ENCODE results near the gene CAMTA2. TPM values are rescaled to one million over a fixed set of nuclear protein-coding genes. Genes with fewer than 3 reads are reported as not detected.
A peak's percentile ranks its signal among the peaks of the same experiment; 100 is the strongest.

The CAMTA2 gene
- total and polyA plus RNA-seq, 7 donors, result 9.9 to 64.5 (median 24.6) TPM

DNA sequence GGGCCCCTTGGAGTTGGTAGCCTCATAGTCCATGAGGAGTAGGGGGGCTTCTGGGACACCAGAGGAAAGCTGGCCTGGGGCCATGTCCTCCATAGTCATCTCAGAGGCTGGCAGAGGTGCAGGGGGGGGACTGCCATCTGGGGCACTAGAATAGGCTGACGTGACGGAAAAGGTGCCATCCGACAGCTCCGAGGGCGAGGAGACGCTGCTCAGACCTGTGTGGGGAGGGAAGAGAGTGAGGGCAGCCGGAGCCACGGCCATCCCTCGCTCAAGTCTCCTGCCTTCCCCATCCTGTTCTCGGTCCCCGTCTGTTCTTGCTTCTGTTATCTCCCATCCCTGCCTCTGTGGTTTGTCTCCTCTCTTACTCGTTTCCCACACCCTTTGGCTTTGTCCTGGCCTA, 15.2 kb downstream of the CAMTA2 start:
- Histone ChIP-seq H3K9me3 (no peaks in the 10 kb centered on the region), H3K36me3 (peaks cover 26 to 58% (median 38%) of the 10 kb centered on the region in 4 donors), H3K27me3 (no peaks in the 10 kb centered on the region), H3K4me1 (peaks cover 0 to 35% (median 32%) of the 10 kb centered on the region in 4 donors), H3K27ac (peak overlapping the region; percentile 31 to 97 (median 46)), H3K4me3 (no peak overlapping the region)
- TF ChIP-seq EP300 (IDR thresholded peaks at IDR 0.05) (no peak), POLR2A (IDR thresholded peaks at IDR 0.05) (no peak), POLR2AphosphoS5 (IDR thresholded peaks at IDR 0.05) (no peak)
- TF ChIP-seq, protein P1, sequence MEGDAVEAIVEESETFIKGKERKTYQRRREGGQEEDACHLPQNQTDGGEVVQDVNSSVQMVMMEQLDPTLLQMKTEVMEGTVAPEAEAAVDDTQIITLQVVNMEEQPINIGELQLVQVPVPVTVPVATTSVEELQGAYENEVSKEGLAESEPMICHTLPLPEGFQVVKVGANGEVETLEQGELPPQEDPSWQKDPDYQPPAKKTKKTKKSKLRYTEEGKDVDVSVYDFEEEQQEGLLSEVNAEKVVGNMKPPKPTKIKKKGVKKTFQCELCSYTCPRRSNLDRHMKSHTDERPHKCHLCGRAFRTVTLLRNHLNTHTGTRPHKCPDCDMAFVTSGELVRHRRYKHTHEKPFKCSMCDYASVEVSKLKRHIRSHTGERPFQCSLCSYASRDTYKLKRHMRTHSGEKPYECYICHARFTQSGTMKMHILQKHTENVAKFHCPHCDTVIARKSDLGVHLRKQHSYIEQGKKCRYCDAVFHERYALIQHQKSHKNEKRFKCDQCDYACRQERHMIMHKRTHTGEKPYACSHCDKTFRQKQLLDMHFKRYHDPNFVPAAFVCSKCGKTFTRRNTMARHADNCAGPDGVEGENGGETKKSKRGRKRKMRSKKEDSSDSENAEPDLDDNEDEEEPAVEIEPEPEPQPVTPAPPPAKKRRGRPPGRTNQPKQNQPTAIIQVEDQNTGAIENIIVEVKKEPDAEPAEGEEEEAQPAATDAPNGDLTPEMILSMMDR (IDR thresholded peaks at IDR 0.05), result no peak
- WGBS, 2 donors, result 93 to 94% methylated on average over 12 of the region's 12 CpGs
- peak; percentile 69 for DNase-seq
- intact Hi-C loops (cut with DNase I), result no loop called here

DNA sequence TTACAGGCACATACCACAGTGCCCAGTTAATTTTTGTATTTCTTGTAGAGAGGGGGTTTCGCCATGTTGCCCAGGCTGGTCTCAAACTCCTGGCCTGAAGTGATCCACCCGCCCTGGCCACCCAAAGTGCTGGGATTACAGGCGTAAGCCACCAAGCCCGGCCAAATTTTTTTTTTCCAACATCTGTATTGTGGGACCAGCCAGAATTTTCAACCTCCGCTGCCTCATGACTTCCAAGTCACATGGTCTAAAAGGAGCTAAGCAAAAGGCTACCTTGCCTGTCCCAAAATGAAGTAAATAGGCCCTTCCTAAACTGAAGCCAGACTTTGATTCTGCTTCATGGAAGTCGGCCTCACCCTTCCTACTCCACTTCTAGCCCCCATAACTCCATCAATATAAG, 15.6 kb downstream of the CAMTA2 start:
- peak; percentile 74 for DNase-seq
- Histone ChIP-seq H3K4me3 (no peak overlapping the region), H3K4me1 (peaks cover 0 to 35% (median 32%) of the 10 kb centered on the region in 4 donors), H3K27ac (peak overlapping the region; percentile 31 to 97 (median 46)), H3K27me3 (no peaks in the 10 kb centered on the region), H3K36me3 (peaks cover 21 to 53% (median 33%) of the 10 kb centered on the region in 4 donors), H3K9me3 (no peaks in the 10 kb centered on the region)
- intact Hi-C loops (cut with DNase I), result no loop called here
- 91 to 93% methylated on average over 6 of the region's 6 CpGs for WGBS, 2 donors
- TF ChIP-seq EP300 (IDR thresholded peaks at IDR 0.05) (no peak), POLR2A (IDR thresholded peaks at IDR 0.05) (no peak), POLR2AphosphoS5 (IDR thresholded peaks at IDR 0.05) (no peak)
- TF ChIP-seq, protein P1 (IDR thresholded peaks at IDR 0.05), result no peak

DNA sequence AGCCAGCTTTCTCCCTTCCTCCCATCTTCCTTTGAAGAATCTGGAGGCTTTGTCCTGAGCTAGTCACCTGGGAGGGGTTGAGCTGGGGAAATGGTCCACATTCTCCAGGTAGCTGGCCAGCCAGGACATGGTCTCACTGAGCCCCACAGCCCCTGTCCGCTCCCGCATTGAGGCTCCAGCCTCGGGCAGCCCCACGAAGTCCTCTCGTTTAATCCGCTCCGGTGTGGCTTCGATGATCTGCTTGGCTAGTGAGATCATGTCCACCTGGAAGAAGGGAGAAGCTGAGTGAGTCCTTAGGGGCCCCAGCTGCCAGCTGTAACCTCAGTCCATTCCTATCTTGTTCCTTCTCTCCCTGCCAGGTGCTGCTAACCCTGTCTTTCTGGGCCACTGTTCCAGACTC, 17.2 kb downstream of the CAMTA2 start:
- WGBS, 2 donors, result 95 to 96% methylated on average over 8 of the region's 8 CpGs
- no peaks in the 10 kb centered on the region for H3K9me3 ChIP-seq
- no peak for TF ChIP-seq EP300 (IDR thresholded peaks at IDR 0.05)
- no peak for TF ChIP-seq POLR2A (IDR thresholded peaks at IDR 0.05)
- TF ChIP-seq, protein P1 (IDR thresholded peaks at IDR 0.05), result no peak
- TF ChIP-seq POLR2AphosphoS5 (IDR thresholded peaks at IDR 0.05), result no peak
- H3K4me3 ChIP-seq, result no peak overlapping the region
- intact Hi-C loops (cut with DNase I), result loop anchor here (1.0 kb wide), 1 partner anchor 8 kb away; no protein-coding TSS in a partner anchor
- H3K36me3 ChIP-seq, result peaks cover 16 to 42% (median 28%) of the 10 kb centered on the region in 4 donors
- H3K4me1 ChIP-seq, result peaks cover 0 to 49% (median 45%) of the 10 kb centered on the region in 4 donors
- no peaks in the 10 kb centered on the region for H3K27me3 ChIP-seq
- peak overlapping the region; percentile 91 to 97 (median 95) for H3K27ac ChIP-seq
- DNase-seq, result peak; percentile 63

DNA sequence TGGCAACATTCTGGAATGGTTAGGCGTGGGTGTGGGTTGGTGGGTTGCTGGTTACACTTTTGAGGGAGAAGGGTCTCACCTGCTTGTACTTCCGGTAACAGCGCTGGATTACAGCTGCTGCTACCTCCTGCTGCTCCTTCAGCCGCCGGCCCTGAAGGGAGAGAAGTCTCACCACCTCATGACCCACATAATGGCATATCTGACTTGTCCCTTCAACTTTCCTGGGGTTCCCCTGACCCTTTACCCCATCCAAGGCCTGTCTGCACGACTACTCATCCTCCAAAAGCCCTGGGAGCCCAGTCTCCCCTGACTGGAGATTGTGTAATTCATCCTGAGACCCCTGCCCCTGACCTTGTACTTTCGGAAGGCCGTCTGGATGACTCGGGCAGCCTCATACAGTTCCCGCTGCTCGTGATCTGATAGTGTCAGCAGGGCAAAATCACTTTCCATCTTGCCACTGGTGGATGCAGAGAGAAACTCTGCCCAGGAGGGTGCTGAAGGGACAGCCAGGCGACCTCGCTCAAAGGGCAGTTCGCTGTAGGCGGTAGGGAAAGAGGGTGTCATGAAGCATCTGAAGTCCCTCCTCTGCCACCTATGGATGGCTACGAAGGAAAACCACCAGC, 17.8 kb downstream of the CAMTA2 start:
- Histone ChIP-seq H3K4me3 (peak overlapping the region in 2 of 4 donors; percentile 68 to 71), H3K36me3 (peaks cover 16 to 40% (median 28%) of the 10 kb centered on the region in 4 donors), H3K27ac (peak overlapping the region; percentile 91 to 97 (median 95)), H3K9me3 (no peaks in the 10 kb centered on the region), H3K27me3 (no peaks in the 10 kb centered on the region), H3K4me1 (peaks cover 0 to 55% (median 46%) of the 10 kb centered on the region in 4 donors)
- TF ChIP-seq EP300 (IDR thresholded peaks at IDR 0.05) (no peak), POLR2A (IDR thresholded peaks at IDR 0.05) (no peak), POLR2AphosphoS5 (IDR thresholded peaks at IDR 0.05) (peak in 1 of 4 donors; percentile 16)
- TF ChIP-seq, protein P1 (IDR thresholded peaks at IDR 0.05), result no peak
- WGBS, 2 donors, result 82 to 88% methylated on average over 16 of the region's 16 CpGs
- no peak for DNase-seq
- intact Hi-C loops (cut with DNase I), result loop anchor here (1.0 to 2.0 kb wide), 2 partner anchors 9 to 17 kb away; partner anchors contain the start of gene CAMTA2

Measured in sigmoid colon (tissue), 7 donors.